Measurements from ENCODE around the gene PLCB4. TPM values are rescaled to one million over a fixed set of nuclear protein-coding genes. Genes with fewer than 3 reads are reported as not detected.

PLCB4 gene
- total RNA-seq, 1 experiment from 2014 or later: 12.6 TPM

- no peak for TF ChIP-seq GABPB1 (CRISPR knock-in tag; IDR thresholded peaks at IDR 0.05)
- no peak for TF ChIP-seq ZNF671 (CRISPR knock-in tag; IDR thresholded peaks at IDR 0.05)
- no peak for TF ChIP-seq ELF4 (CRISPR knock-in tag; IDR thresholded peaks at IDR 0.05; ENCODE audit: low read depth)
- TF ChIP-seq ZBTB21 (CRISPR knock-in tag; IDR thresholded peaks at IDR 0.05; ENCODE audit: borderline replicate concordance): no peak
- TF ChIP-seq FOXP1 (CRISPR knock-in tag; IDR thresholded peaks at IDR 0.05; ENCODE audit: borderline replicate concordance): 0 out of 2 replicates have a peak, but pooled peaks have one; percentile 48
- no peak for TF ChIP-seq E2F1 (CRISPR knock-in tag; IDR thresholded peaks at IDR 0.05)
- TF ChIP-seq SMAD4 (CRISPR knock-in tag; IDR thresholded peaks at IDR 0.05): no peak
- TF ChIP-seq ETV6 (CRISPR knock-in tag; IDR thresholded peaks at IDR 0.05): 0 out of 2 replicates have a peak, but pooled peaks have one; percentile 21
- TF ChIP-seq JUN (CRISPR knock-in tag; IDR thresholded peaks at IDR 0.05): no peak
- no peak for TF ChIP-seq E2F4 (CRISPR knock-in tag; IDR thresholded peaks at IDR 0.05; ENCODE audit: borderline replicate concordance, low read depth)
- TF ChIP-seq CTCF (IDR thresholded peaks at IDR 0.05): no peak
- no peak for TF ChIP-seq TCF7 (CRISPR knock-in tag; IDR thresholded peaks at IDR 0.05; ENCODE audit: low read depth)
- TF ChIP-seq GRHL2 (CRISPR knock-in tag; IDR thresholded peaks at IDR 0.05; ENCODE audit: insufficient replicate concordance, severe bottlenecking): no peak
- TF ChIP-seq NR3C1 (CRISPR knock-in tag; conservative IDR thresholded peaks at IDR 0.05; ENCODE audit: low read depth): 0 out of 2 replicates have a peak, but pooled peaks have one; percentile 7
- TF ChIP-seq E2F5 (CRISPR knock-in tag; IDR thresholded peaks at IDR 0.05): no peak
- TF ChIP-seq FOXK1 (CRISPR knock-in tag; IDR thresholded peaks at IDR 0.05): peak; percentile 19; the same call in 1 of the 2 replicates
- 0 out of 2 replicates have a peak, but pooled peaks have one; percentile 21 for TF ChIP-seq KAT7 (CRISPR knock-in tag; IDR thresholded peaks at IDR 0.05; ENCODE audit: borderline replicate concordance)
- TF ChIP-seq IRF1 (CRISPR knock-in tag; IDR thresholded peaks at IDR 0.05): no peak
- TF ChIP-seq FOXP4 (CRISPR knock-in tag; IDR thresholded peaks at IDR 0.05): peak; percentile 73
- TF ChIP-seq MYBL2 (CRISPR knock-in tag; IDR thresholded peaks at IDR 0.05): no peak
- TF ChIP-seq NR1H2 (CRISPR knock-in tag; IDR thresholded peaks at IDR 0.05): no peak
- Mint-ChIP-seq H3K27me3 (ENCODE audit: low read depth) (no peaks in the 10 kb centered on the region), H3K4me3 (peak overlapping the region; percentile 80), H3K36me3 (no peaks in the 10 kb centered on the region), H3K27ac (no peak overlapping the region), H3K9me3 (peaks cover 3% of the 10 kb centered on the region; the same call in 1 of the 2 replicates), H3K4me1 (peaks cover 45% of the 10 kb centered on the region)
- ChIA-PET POLR2A (interaction anchor here (0.6 to 1.5 kb wide), 2 partner anchors 193 to 215 kb away, joined by 3 to 6 read pairs; no protein-coding TSS in a partner anchor), CTCF (interaction anchor here (1.1 to 1.3 kb wide), 2 partner anchors 215 to 309 kb away, joined by 3 to 8 read pairs; no protein-coding TSS in a partner anchor)
- peak; percentile 70 for DNase-seq (ENCODE audit: low spot score)
- ATAC-seq: peak; percentile 70
Measured at GRCh38 chr20:9068233-9068801, 570 bp upstream of the PLCB4 start.

Measured in WTC11 (cell line).